ENCODE measurements around the gene SLIT3.

GRCh38 chr5:169181814-169182213 lies 119.1 kb downstream of the SLIT3 start:
- TF ChIP-seq POLR2AphosphoS5 (IDR thresholded peaks at IDR 0.05; ENCODE audit: borderline replicate concordance, low read depth, low read length), result no peak
- no peak for TF ChIP-seq EZH2 (IDR thresholded peaks at IDR 0.05)

All from SK-N-MC (cell line).